Neuronal stem cell (in vitro differentiated cells): ENCODE results near the gene CRHR2.

ENCODE experiments used
- DNase-seq: peaks from one replicate; pipeline ENCODE4 v3.0.0-alpha.2; 2013; ENCODE audit warnings: low spot score
- H2AFZ ChIP-seq: one replicate; pipeline ENCODE4 v1.6.1; 2013; ENCODE audit warnings: mild to moderate bottlenecking, low read length, inconsistent platforms
- H2AK5ac ChIP-seq: 2 replicates; pipeline ENCODE4 v1.6.1; 2013; ENCODE audit warnings: low read depth, mild to moderate bottlenecking, inconsistent platforms, low read length, moderate library complexity, mixed read lengths
- H2BK120ac ChIP-seq: 2 replicates; pipeline ENCODE4 v1.6.1; 2013; ENCODE audit warnings: low read depth, mild to moderate bottlenecking, inconsistent platforms, low read length, moderate library complexity, mixed read lengths
- H2BK12ac ChIP-seq: one replicate; pipeline ENCODE4 v1.6.1; 2013; ENCODE audit warnings: low read length, inconsistent platforms
- H2BK15ac ChIP-seq: 2 replicates; pipeline ENCODE4 v1.6.1; 2013; ENCODE audit warnings: mild to moderate bottlenecking, low read length, inconsistent platforms, mixed read lengths
- H2BK5ac ChIP-seq: one replicate; pipeline ENCODE4 v1.6.1; 2013; ENCODE audit warnings: inconsistent platforms, mild to moderate bottlenecking, low read length, moderate library complexity
- H3K14ac ChIP-seq: one replicate; pipeline ENCODE4 v1.6.1; 2013; ENCODE audit warnings: low read length, inconsistent platforms
- H3K18ac ChIP-seq: 2 replicates; pipeline ENCODE4 v1.6.1; 2013; ENCODE audit warnings: low read length, inconsistent platforms
- H3K23ac ChIP-seq: 2 replicates; pipeline ENCODE4 v1.6.1; 2013; ENCODE audit warnings: low read depth, mild to moderate bottlenecking, mixed read lengths, low read length, inconsistent platforms; ENCODE audit not compliant: poor library complexity
- H3K27ac ChIP-seq: replicated peaks from 3 replicates; pipeline ENCODE4 v1.5.1; 2013; ENCODE audit warnings: low read length, inconsistent platforms
- H3K27me3 ChIP-seq, 3 experiments: 2 replicates each; pipeline ENCODE4 v1.6.1; 2013; ENCODE audit warnings: low read length in 3 of 3, mild to moderate bottlenecking in 2 of 3, inconsistent platforms in 1 of 3, low read depth in 1 of 3, mixed read lengths in 1 of 3, moderate library complexity in 1 of 3; ENCODE audit not compliant: control insufficient read depth in 3 of 3, insufficient read depth in 3 of 3
- H3K36me3 ChIP-seq, 2 donors: replicated peaks in 1 of 2; 2 replicates each; pipeline ENCODE4 v1.6.1; 2013; ENCODE audit warnings: low read length in 2 of 2; ENCODE audit not compliant: control insufficient read depth in 2 of 2, insufficient read depth in 2 of 2
- H3K4ac ChIP-seq: 2 replicates; pipeline ENCODE4 v1.6.1; 2013; ENCODE audit warnings: inconsistent platforms, mild to moderate bottlenecking, low read length, moderate library complexity
- H3K4me1 ChIP-seq, 2 donors: 1 replicate in 1 of 2; 2 replicates in 1 of 2; pipeline ENCODE4 v1.6.1; 2013; ENCODE audit warnings: low read length in 2 of 2, low read depth in 1 of 2; ENCODE audit not compliant: control insufficient read depth in 2 of 2, insufficient read depth in 1 of 2
- H3K4me2 ChIP-seq: one replicate; pipeline ENCODE4 v1.6.1; 2013; ENCODE audit warnings: mild to moderate bottlenecking, low read length, inconsistent platforms; ENCODE audit not compliant: insufficient read depth, poor library complexity, severe bottlenecking
- H3K4me3 ChIP-seq, 2 donors: 2 replicates each; pipeline ENCODE4 v1.5.1; 2013; ENCODE audit warnings: low read length in 2 of 2, mild to moderate bottlenecking in 2 of 2, inconsistent platforms in 1 of 2, moderate library complexity in 1 of 2
- H3K79me1 ChIP-seq: one replicate; pipeline ENCODE4 v1.6.1; 2013; ENCODE audit warnings: low read depth, mild to moderate bottlenecking, inconsistent platforms, low read length, moderate library complexity
- H3K9ac ChIP-seq: one replicate; pipeline ENCODE4 v1.6.1; 2013; ENCODE audit warnings: mild to moderate bottlenecking, low read depth, low read length, inconsistent platforms; ENCODE audit not compliant: poor library complexity
- H3K9me3 ChIP-seq, 2 donors: replicated peaks in 1 of 2; 2 replicates each; pipeline versions ENCODE3 to v1.6.1; 2013; ENCODE audit warnings: low read length in 2 of 2, mild to moderate bottlenecking in 2 of 2, inconsistent platforms in 1 of 2, low read depth in 1 of 2, mixed read lengths in 1 of 2, moderate library complexity in 1 of 2; ENCODE audit not compliant: control insufficient read depth in 2 of 2, insufficient read depth in 1 of 2
- H4K8ac ChIP-seq: one replicate; pipeline ENCODE4 v1.6.1; 2013; ENCODE audit warnings: low read depth, mild to moderate bottlenecking, inconsistent platforms, low read length, moderate library complexity
- H4K91ac ChIP-seq: one replicate; pipeline ENCODE4 v1.6.1; 2013; ENCODE audit warnings: low read length, low read depth, mild to moderate bottlenecking, inconsistent platforms; ENCODE audit not compliant: poor library complexity
- WGBS, 2 donors: extraction: QIAGEN DNeasy Blood & Tissue Kit; methylation state at CpG; one replicate each; pipeline ENCODE4 v1.1.7; 2013; ENCODE audit warnings: missing lambda C conversion rate in 2 of 2, mixed read lengths in 1 of 2; ENCODE audit not compliant: insufficient read length in 2 of 2, insufficient replicate concordance in 1 of 2; ENCODE audit errors: extremely low coverage in 2 of 2; 5-methylcytosine and 5-hydroxymethylcytosine counted together

CRHR2 gene

DNA sequence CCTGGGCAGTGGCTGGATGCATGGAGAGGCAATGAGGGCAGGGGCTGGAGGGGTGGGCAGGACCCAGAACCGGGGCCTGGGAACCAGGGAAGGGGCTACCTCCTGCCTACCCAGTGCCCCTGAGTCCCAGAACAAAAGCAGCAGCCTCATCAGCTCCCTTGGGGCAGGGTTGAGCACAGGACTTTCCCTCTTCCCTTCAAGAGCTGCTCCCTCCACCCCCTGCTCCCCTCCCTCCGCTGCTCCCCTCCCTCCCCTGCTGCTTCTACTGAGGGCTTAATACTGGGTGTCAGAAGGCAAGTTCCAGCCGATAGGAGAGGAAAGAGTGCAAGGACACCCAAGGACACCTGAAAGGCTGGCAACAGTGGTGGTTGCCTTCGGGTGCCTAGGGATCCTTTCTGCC is 41.5 kb upstream of the CRHR2 start:
- no CpG with 5 or more reads among the region's 4 CpGs for WGBS, 2 donors
- Histone ChIP-seq H2AFZ (no peak overlapping the region), H3K4ac (no peak overlapping the region), H3K79me1 (no peaks in the 10 kb centered on the region), H3K14ac (no peak overlapping the region), H3K36me3 (no peaks in the 10 kb centered on the region), H2BK15ac (no peak overlapping the region), H4K8ac (no peak overlapping the region), H3K4me2 (no peak overlapping the region), H3K27ac (no peak overlapping the region), H3K9me3 (peaks cover 4 to 6% of the 10 kb centered on the region in 2 donors), H3K27me3 (peaks cover 0 to 20% (median 0%) of the 10 kb centered on the region in 3 experiments), H2AK5ac (no peak overlapping the region), H3K18ac (no peak overlapping the region), H3K23ac (no peak overlapping the region), H2BK5ac (no peak overlapping the region), H3K4me3 (no peak overlapping the region), H2BK120ac (no peak overlapping the region), H3K9ac (no peak overlapping the region), H3K4me1 (peaks cover 0 to 3% of the 10 kb centered on the region in 2 donors), H4K91ac (no peak overlapping the region), H2BK12ac (no peak overlapping the region)
- DNase-seq: no peak

DNA sequence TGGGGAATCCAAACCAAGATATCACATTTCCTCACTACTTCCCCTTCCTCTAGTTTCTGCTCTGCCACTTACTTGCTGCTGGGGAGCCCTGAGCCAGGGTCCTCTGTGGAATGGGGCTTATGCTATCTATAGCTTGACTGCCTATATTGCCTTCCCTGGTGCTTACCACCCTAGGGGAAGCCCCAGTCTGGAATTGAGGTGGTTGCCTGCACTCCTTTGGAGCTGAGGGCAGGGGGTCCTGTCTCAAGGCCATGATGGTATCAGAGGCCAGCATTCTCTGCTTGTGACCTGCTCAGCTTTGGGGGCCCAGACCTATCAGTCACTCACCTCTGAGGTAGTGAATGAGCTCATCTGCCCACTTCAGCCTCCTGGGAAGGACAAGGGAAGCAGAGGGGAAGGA is 40.4 kb upstream of the CRHR2 start:
- peaks cover 4 to 6% of the 10 kb centered on the region in 2 donors for H3K9me3 ChIP-seq
- no peak overlapping the region for H3K18ac ChIP-seq
- no peak overlapping the region for H3K4me3 ChIP-seq
- no peak overlapping the region for H4K8ac ChIP-seq
- H3K27me3 ChIP-seq: peaks cover 0 to 13% (median 0%) of the 10 kb centered on the region in 3 experiments
- no peak overlapping the region for H3K14ac ChIP-seq
- no peak overlapping the region for H3K23ac ChIP-seq
- H2BK120ac ChIP-seq: no peak overlapping the region
- H2AFZ ChIP-seq: no peak overlapping the region
- H2AK5ac ChIP-seq: no peak overlapping the region
- no peaks in the 10 kb centered on the region for H3K36me3 ChIP-seq
- no peak overlapping the region for H3K27ac ChIP-seq
- H3K79me1 ChIP-seq: no peaks in the 10 kb centered on the region
- no peak overlapping the region for H2BK5ac ChIP-seq
- no peak overlapping the region for H2BK15ac ChIP-seq
- peaks cover 0 to 3% of the 10 kb centered on the region in 2 donors for H3K4me1 ChIP-seq
- H2BK12ac ChIP-seq: no peak overlapping the region
- no peak overlapping the region for H3K4me2 ChIP-seq
- DNase-seq: no peak
- no peak overlapping the region for H4K91ac ChIP-seq
- H3K4ac ChIP-seq: no peak overlapping the region
- no peak overlapping the region for H3K9ac ChIP-seq

DNA sequence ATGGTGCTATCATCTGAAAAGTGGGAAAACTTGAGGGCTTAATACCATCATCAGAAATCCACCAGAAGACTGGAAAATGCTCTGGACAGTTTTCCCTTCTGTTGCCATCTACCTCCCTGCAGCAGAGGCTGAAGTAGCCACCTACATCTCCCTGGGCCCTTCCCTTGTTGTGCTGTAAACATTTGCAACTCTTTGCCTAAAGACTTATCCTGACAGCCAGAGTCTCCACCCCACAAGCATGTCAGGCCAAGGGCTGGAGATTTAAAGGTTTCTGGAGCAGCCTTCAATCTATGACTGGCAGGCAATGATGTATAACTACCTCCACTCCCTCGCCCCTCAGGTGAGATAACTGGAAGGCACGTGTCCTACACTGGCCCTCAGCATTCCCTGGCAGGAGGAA is 39.9 kb upstream of the CRHR2 start:
- no peak overlapping the region for H2AK5ac ChIP-seq
- peaks cover 4 to 8% of the 10 kb centered on the region in 2 donors for H3K9me3 ChIP-seq
- H3K27ac ChIP-seq: no peak overlapping the region
- H3K27me3 ChIP-seq: peaks cover 0 to 12% (median 0%) of the 10 kb centered on the region in 3 experiments
- H3K36me3 ChIP-seq: no peaks in the 10 kb centered on the region
- no peak overlapping the region for H3K14ac ChIP-seq
- no peak overlapping the region for H3K4me2 ChIP-seq
- no peak overlapping the region for H3K4ac ChIP-seq
- no peaks in the 10 kb centered on the region for H3K79me1 ChIP-seq
- no peak overlapping the region for H3K4me3 ChIP-seq
- no peak overlapping the region for H3K18ac ChIP-seq
- peaks cover 0 to 3% of the 10 kb centered on the region in 2 donors for H3K4me1 ChIP-seq
- H4K91ac ChIP-seq: no peak overlapping the region
- no peak overlapping the region for H3K9ac ChIP-seq
- H2BK12ac ChIP-seq: no peak overlapping the region
- no peak overlapping the region for H4K8ac ChIP-seq
- no peak overlapping the region for H2BK120ac ChIP-seq
- no CpG with 5 or more reads among the region's 2 CpGs for WGBS, 2 donors
- DNase-seq: no peak
- H2AFZ ChIP-seq: no peak overlapping the region
- H3K23ac ChIP-seq: no peak overlapping the region
- no peak overlapping the region for H2BK15ac ChIP-seq
- no peak overlapping the region for H2BK5ac ChIP-seq

DNA sequence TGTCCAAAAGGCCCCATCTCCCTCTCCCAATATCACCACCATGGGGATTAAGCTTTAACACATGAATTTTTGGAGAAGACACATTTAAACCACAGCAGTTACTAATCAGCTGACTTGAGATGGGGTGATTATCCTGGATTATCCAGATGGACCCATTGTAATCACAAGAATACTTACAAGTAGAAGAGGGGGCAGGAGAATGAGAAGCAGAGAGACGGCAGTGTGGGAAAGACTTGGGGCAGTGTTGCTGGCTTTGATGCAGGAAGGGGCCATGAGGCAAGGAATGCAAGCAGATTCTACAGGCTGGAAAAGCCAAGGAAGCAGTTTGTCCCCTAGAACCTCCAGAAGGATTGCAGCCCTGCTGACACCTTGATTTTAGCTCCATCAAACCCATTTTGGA is 39.0 kb upstream of the CRHR2 start:
- no CpG with 5 or more reads among the region's 1 CpG for WGBS, 2 donors
- no peak for DNase-seq
- Histone ChIP-seq H3K36me3 (no peaks in the 10 kb centered on the region), H2BK120ac (no peak overlapping the region), H2AFZ (no peak overlapping the region), H3K18ac (no peak overlapping the region), H2BK15ac (no peak overlapping the region), H3K9ac (no peak overlapping the region), H2AK5ac (no peak overlapping the region), H3K14ac (no peak overlapping the region), H4K91ac (no peak overlapping the region), H3K4ac (no peak overlapping the region), H3K27ac (no peak overlapping the region), H3K23ac (no peak overlapping the region), H3K79me1 (no peaks in the 10 kb centered on the region), H3K27me3 (peaks cover 0 to 12% (median 0%) of the 10 kb centered on the region in 3 experiments), H2BK12ac (no peak overlapping the region), H3K4me2 (no peak overlapping the region), H2BK5ac (no peak overlapping the region), H3K4me3 (no peak overlapping the region), H4K8ac (no peak overlapping the region), H3K4me1 (peaks cover 0 to 3% of the 10 kb centered on the region in 2 donors), H3K9me3 (peaks cover 4 to 11% of the 10 kb centered on the region in 2 donors)
